ENCODE results near the gene ATAD3B.
"Not testable (repeated sequence)": the region's sequence is repeated elsewhere in the genome, so short reads cannot be mapped to it uniquely, and the experiment has no call there.

GRCh38 chr1:1514376-1514775, 42.8 kb downstream of the ATAD3B start:
- TF ChIP-seq POLR2A, POLR2AphosphoS5, TAF1 (IDR thresholded peaks at IDR 0.05; ENCODE audit: low read depth, low read length): not testable (repeated sequence)
